Dendritic cell treated with granulocyte-macrophage colony-stimulating factor and Interleukin-4, amounts not matched to agents 40 ng/mL and 50 ng/mL, for 4 days (primary cell): Measurements from ENCODE around the gene GMDS.

ENCODE experiments used
- H3K27ac Mint-ChIP-seq: one replicate; pipeline ENCODE4 v1.8.0; 2022; ENCODE audit warnings: mild to moderate bottlenecking, mixed read lengths
- H3K27me3 Mint-ChIP-seq: one replicate; pipeline ENCODE4 v1.8.0; 2022; ENCODE audit warnings: mild to moderate bottlenecking, mixed read lengths
- H3K36me3 Mint-ChIP-seq: one replicate; pipeline ENCODE4 v1.8.0; 2022; ENCODE audit warnings: low read depth, mixed read lengths
- H3K4me1 Mint-ChIP-seq: one replicate; pipeline ENCODE4 v1.8.0; 2022; ENCODE audit warnings: low read depth, mixed read lengths
- H3K4me3 Mint-ChIP-seq: one replicate; pipeline ENCODE4 v1.8.0; 2022; ENCODE audit warnings: mild to moderate bottlenecking, moderate library complexity, mixed read lengths
- H3K9me3 Mint-ChIP-seq: one replicate; pipeline ENCODE4 v1.8.0; 2022; ENCODE audit warnings: mixed read lengths
- intact Hi-C: fragments of 100-400 bp; cut with micrococcal nuclease; formaldehyde crosslinking; loops from one replicate; pipeline ENCODE4 v1.15.0; 2022

The GMDS gene

GRCh38 chr6:2116496-2116895 lies 128.9 kb downstream of the GMDS start:
- H3K4me1 Mint-ChIP-seq = peaks cover 2% of the 10 kb centered on the region
- no peak overlapping the region for H3K27ac Mint-ChIP-seq
- intact Hi-C loops = no loop called here
- no peaks in the 10 kb centered on the region for H3K27me3 Mint-ChIP-seq
- no peaks in the 10 kb centered on the region for H3K9me3 Mint-ChIP-seq
- H3K36me3 Mint-ChIP-seq = no peaks in the 10 kb centered on the region
- no peak overlapping the region for H3K4me3 Mint-ChIP-seq

GRCh38 chr6:2114100-2114499 lies 131.3 kb downstream of the GMDS start:
- Mint-ChIP-seq H3K4me1 (peaks cover 14% of the 10 kb centered on the region), H3K27me3 (no peaks in the 10 kb centered on the region), H3K27ac (no peak overlapping the region), H3K9me3 (no peaks in the 10 kb centered on the region), H3K4me3 (no peak overlapping the region), H3K36me3 (no peaks in the 10 kb centered on the region)
- intact Hi-C loops = no loop called here

DNA sequence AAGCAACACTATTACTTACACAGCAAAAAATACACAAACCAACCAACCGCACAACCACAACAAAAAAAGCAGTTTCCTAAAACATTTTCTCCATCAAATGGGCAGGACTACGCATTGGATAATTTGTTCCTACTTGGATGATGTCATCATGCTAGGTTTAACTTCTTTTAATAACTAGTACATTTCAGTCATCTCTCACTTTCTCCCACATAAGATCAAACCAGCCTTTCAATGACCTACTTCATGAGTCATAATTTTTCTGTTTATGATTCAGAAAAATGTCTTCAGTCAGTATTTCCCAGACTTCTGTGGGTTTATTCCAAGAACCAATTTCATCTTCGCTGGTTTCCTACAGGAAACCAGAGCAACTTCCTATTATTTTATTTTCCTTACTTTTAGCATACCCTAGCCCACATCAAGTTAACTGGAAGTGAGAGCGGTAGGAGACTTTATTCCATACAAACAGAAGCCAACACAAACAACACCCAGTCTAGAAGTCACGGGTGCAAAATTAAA lies 134.2 kb downstream of the GMDS start:
- H3K27me3 Mint-ChIP-seq = no peaks in the 10 kb centered on the region
- H3K9me3 Mint-ChIP-seq = no peaks in the 10 kb centered on the region
- no peak overlapping the region for H3K4me3 Mint-ChIP-seq
- peaks cover 14% of the 10 kb centered on the region for H3K4me1 Mint-ChIP-seq
- intact Hi-C loops = no loop called here
- no peak overlapping the region for H3K27ac Mint-ChIP-seq
- H3K36me3 Mint-ChIP-seq = no peaks in the 10 kb centered on the region

GRCh38 chr6:2110504-2110903 lies 134.9 kb downstream of the GMDS start:
- Mint-ChIP-seq H3K27me3 (no peaks in the 10 kb centered on the region), H3K4me3 (no peak overlapping the region), H3K36me3 (no peaks in the 10 kb centered on the region), H3K9me3 (no peaks in the 10 kb centered on the region), H3K4me1 (peaks cover 14% of the 10 kb centered on the region), H3K27ac (no peak overlapping the region)
- intact Hi-C loops = no loop called here

- Mint-ChIP-seq H3K36me3 (no peaks in the 10 kb centered on the region), H3K4me3 (no peak overlapping the region), H3K9me3 (no peaks in the 10 kb centered on the region), H3K27me3 (no peaks in the 10 kb centered on the region), H3K4me1 (peaks cover 14% of the 10 kb centered on the region), H3K27ac (no peak overlapping the region)
- intact Hi-C loops = loop anchor here (10.0 kb wide), 2 partner anchors 525 to 585 kb away; no protein-coding TSS in a partner anchor
Measured at GRCh38 chr6:2109796-2110195, 135.6 kb downstream of the GMDS start.

DNA sequence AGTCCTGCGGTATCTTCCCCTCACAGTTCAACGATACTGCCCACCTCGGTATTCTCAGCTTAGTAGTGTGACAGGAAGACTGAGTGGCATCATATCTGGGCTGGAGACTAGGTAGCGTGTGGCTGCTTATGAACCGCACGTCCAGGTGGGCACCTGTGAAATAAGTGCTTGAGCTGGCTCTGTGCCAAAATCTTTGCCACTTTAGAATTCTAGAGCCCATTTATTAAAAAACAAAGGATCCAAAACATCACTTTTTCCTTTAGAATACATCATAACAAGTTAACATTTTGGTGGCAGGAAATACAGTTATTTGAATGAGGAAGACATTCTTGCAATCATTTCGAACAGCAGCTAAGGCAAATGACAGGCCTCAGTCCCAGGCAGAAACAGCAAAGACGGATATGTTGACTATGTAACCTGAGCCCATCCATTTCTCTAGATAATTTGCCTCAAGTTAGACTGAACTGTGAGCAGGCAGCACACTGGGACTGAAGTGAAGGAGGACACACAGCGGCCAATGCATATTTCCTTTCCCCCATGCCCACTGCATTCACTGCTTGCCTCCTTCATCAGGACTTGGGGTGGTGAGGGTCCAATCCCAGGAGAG lies 136.6 kb downstream of the GMDS start:
- H3K36me3 Mint-ChIP-seq = no peaks in the 10 kb centered on the region
- no peaks in the 10 kb centered on the region for H3K9me3 Mint-ChIP-seq
- H3K27ac Mint-ChIP-seq = no peak overlapping the region
- intact Hi-C loops = loop anchor here (10.0 kb wide), 2 partner anchors 526 to 586 kb away; no protein-coding TSS in a partner anchor
- H3K4me3 Mint-ChIP-seq = no peak overlapping the region
- peaks cover 20% of the 10 kb centered on the region for H3K4me1 Mint-ChIP-seq
- no peaks in the 10 kb centered on the region for H3K27me3 Mint-ChIP-seq

GRCh38 chr6:2104524-2104880 lies 140.9 kb downstream of the GMDS start:
- H3K36me3 Mint-ChIP-seq = no peaks in the 10 kb centered on the region
- no peak overlapping the region for H3K4me3 Mint-ChIP-seq
- no peak overlapping the region for H3K27ac Mint-ChIP-seq
- intact Hi-C loops = loop anchor here (1.0 to 10.0 kb wide), 5 partner anchors 248 to 590 kb away; no protein-coding TSS in a partner anchor
- H3K27me3 Mint-ChIP-seq = no peaks in the 10 kb centered on the region
- H3K4me1 Mint-ChIP-seq = peaks cover 7% of the 10 kb centered on the region
- no peaks in the 10 kb centered on the region for H3K9me3 Mint-ChIP-seq

DNA sequence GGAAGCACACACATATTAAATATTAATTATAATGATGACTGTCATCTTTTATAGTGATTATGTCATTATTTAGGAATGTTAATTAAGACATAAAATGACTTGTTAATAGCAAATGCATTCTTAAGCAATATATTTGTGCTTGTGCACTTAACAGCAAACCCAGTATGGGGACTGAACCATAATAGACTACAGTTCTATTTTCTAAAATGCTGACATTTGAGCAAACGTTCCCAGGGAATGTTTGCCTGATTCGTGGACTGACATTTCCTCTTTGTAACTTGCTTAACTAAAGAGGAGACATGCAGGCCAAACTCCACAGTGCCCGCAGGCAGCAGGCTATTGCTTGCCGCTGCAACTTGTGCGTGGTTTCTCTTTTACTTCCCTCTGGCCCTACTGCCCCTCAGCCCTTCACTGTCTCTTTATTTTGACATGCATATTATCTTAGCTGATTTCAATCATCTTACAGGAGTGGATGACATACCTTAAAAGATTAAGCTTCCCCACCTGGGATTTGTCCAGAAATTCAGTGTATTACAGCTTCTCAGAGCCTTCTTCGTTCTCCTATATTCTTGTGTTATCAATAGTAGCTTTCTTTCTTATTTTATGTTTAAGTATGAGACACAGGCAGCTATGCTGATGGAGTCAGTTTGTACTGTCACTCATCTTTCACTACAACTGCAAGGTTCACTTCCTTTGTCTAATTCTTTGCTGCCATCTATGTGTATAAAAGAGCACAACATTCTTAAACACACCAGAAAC lies 141.5 kb downstream of the GMDS start:
- Mint-ChIP-seq H3K36me3 (no peaks in the 10 kb centered on the region), H3K4me3 (no peak overlapping the region), H3K9me3 (no peaks in the 10 kb centered on the region), H3K4me1 (peaks cover 7% of the 10 kb centered on the region), H3K27me3 (no peaks in the 10 kb centered on the region), H3K27ac (no peak overlapping the region)
- intact Hi-C loops = loop anchor here (1.0 to 10.0 kb wide), 5 partner anchors 248 to 591 kb away; no protein-coding TSS in a partner anchor

DNA sequence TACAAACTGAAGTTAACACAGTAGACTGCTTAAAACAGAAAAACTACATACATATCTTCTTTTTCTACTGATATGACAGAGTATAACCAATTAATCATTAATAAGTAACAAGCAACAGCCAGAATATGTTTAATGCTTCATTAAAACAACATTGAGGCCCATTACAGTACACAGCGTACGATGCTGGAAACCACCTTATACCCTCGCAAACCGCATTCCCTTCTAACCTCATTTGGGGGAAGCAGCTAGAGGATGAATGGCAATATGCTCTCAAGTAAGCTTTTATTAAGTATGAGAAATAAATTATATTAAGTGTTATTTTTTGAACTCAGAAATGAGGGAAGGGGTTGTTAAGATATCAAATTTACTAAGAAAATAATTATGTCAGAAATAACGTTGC lies 142.4 kb downstream of the GMDS start:
- Mint-ChIP-seq H3K4me3 (no peak overlapping the region), H3K4me1 (peaks cover 7% of the 10 kb centered on the region), H3K36me3 (no peaks in the 10 kb centered on the region), H3K27ac (no peak overlapping the region), H3K9me3 (no peaks in the 10 kb centered on the region), H3K27me3 (no peaks in the 10 kb centered on the region)
- intact Hi-C loops = loop anchor here (5.0 to 10.0 kb wide), 3 partner anchors 249 to 592 kb away; no protein-coding TSS in a partner anchor

- no peak overlapping the region for H3K4me3 Mint-ChIP-seq
- intact Hi-C loops = loop anchor here (5.0 to 10.0 kb wide), 3 partner anchors 250 to 592 kb away; no protein-coding TSS in a partner anchor
- no peaks in the 10 kb centered on the region for H3K9me3 Mint-ChIP-seq
- H3K36me3 Mint-ChIP-seq = no peaks in the 10 kb centered on the region
- no peaks in the 10 kb centered on the region for H3K27me3 Mint-ChIP-seq
- no peak overlapping the region for H3K27ac Mint-ChIP-seq
- H3K4me1 Mint-ChIP-seq = peaks cover 7% of the 10 kb centered on the region
Measured at GRCh38 chr6:2102316-2102883, 143.0 kb downstream of the GMDS start.

DNA sequence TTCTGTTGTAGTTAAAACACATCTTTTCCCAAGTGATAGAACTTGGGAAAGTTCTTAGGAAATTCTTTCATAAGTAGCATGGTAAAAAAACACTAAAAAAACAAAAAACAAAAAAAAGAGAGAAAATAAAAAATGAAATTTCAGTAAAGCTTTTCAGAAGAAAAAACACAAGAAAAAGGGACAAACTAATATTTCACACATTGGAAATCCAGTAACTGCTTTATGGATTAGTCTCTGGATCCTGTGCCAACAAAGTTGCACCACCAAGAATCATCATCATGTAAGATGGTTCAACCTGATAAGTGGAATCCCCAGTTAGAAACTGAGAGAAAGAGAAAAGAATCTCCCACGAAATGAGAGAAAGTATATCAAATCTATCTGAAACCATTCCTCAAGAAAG lies 144.2 kb downstream of the GMDS start:
- no peak overlapping the region for H3K4me3 Mint-ChIP-seq
- no peak overlapping the region for H3K27ac Mint-ChIP-seq
- no peaks in the 10 kb centered on the region for H3K27me3 Mint-ChIP-seq
- peaks cover 7% of the 10 kb centered on the region for H3K4me1 Mint-ChIP-seq
- H3K9me3 Mint-ChIP-seq = no peaks in the 10 kb centered on the region
- intact Hi-C loops = loop anchor here (5.0 to 10.0 kb wide), 3 partner anchors 251 to 594 kb away; no protein-coding TSS in a partner anchor
- no peaks in the 10 kb centered on the region for H3K36me3 Mint-ChIP-seq

DNA sequence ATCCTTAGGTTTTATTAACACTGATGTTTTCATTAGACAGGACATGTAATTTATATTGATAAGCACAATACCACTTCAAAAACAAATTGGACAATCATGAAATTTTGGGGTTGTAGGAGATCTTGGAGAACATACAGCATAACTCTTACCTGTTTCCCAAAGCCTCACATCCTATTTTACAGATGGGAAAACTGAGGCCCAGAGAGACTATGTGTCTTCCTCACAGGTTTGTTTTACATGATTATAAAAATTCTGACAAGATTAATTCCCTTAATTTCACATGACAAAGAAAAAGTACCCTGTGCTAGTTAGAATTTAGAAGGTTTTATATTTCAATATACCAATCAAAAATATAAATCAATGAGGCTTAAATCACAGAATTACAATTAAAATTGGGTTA lies 145.5 kb downstream of the GMDS start:
- H3K9me3 Mint-ChIP-seq = no peaks in the 10 kb centered on the region
- H3K27me3 Mint-ChIP-seq = no peaks in the 10 kb centered on the region
- H3K27ac Mint-ChIP-seq = no peak overlapping the region
- intact Hi-C loops = loop anchor here (5.0 to 10.0 kb wide), 3 partner anchors 252 to 595 kb away; no protein-coding TSS in a partner anchor
- H3K4me1 Mint-ChIP-seq = peaks cover 7% of the 10 kb centered on the region
- H3K36me3 Mint-ChIP-seq = no peaks in the 10 kb centered on the region
- no peak overlapping the region for H3K4me3 Mint-ChIP-seq

DNA sequence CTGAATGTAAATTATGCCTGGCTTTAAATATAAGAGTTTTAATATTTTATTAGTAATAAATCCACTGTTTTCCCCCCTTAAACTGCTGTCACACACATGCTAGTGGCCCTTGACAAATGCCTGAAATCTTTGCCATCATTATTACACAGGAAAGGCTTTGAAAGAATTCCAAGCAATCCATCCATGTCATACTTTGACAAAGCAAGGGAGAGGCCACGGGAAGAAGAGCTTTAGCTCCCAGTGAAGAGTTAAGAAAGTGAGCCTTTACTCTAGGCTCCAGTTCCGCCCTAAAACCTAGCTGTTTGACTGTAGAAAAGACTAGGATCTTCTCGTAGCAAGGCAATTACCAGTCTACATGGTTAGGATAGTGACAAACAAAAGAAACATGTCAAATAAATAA lies 147.9 kb downstream of the GMDS start:
- H3K9me3 Mint-ChIP-seq = no peaks in the 10 kb centered on the region
- no peaks in the 10 kb centered on the region for H3K27me3 Mint-ChIP-seq
- H3K36me3 Mint-ChIP-seq = no peaks in the 10 kb centered on the region
- H3K27ac Mint-ChIP-seq = no peak overlapping the region
- intact Hi-C loops = no loop called here
- H3K4me3 Mint-ChIP-seq = no peak overlapping the region
- H3K4me1 Mint-ChIP-seq = no peaks in the 10 kb centered on the region

DNA sequence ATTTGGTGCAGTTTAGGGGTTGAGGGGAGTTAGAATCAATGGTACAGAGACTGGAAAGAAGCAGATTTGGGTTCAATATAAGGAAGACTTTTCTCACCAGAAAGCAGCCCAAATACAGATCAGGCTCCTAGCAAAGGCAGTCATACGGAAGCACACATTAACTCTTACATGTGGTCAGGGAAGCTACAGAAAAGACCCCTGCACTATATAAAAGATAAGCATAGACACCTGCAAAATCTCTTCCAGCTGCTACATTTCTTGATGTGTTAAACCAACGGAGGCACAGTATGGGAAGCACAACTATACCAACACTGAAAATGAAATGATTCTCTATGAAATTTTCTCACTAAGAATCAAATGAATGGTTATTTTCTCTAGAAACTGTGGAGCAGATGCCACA lies 150.8 kb downstream of the GMDS start:
- no peaks in the 10 kb centered on the region for H3K4me1 Mint-ChIP-seq
- H3K27me3 Mint-ChIP-seq = no peaks in the 10 kb centered on the region
- no peaks in the 10 kb centered on the region for H3K9me3 Mint-ChIP-seq
- no peaks in the 10 kb centered on the region for H3K36me3 Mint-ChIP-seq
- H3K27ac Mint-ChIP-seq = no peak overlapping the region
- intact Hi-C loops = no loop called here
- H3K4me3 Mint-ChIP-seq = no peak overlapping the region
